ENCODE measurements around the gene MMP23B.
"Not testable (repeated sequence)": the region's sequence is repeated elsewhere in the genome, so short reads cannot be mapped to it uniquely, and the experiment has no call there.

DNA sequence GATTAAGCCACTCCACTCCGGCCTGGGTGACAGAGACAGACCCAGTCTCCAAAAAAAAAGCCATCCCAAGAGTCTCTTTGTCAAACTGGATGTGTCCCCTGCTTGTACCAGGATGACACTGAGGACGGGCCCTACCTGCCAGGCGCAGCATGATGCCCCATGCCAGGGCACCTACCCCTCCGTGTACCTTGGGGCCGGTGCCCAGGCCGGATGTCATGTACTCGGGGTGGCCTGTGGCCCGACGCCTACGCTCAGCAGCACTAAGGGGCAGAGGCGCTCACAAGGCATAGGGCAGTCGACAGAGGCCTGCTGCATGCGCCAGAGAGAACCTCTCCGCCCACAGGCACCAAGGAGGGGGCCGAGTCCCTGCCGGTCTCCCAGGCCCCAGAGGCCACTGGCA is 7.4 kb downstream of the MMP23B start:
- not testable (repeated sequence) for TF ChIP-seq POLR2A (IDR thresholded peaks at IDR 0.05; ENCODE audit: low read depth, low read length); TAF1 (IDR thresholded peaks at IDR 0.05; ENCODE audit: borderline replicate concordance, low read depth, low read length)
